ENCODE results near the gene RNF151.

RNF151 gene

GRCh38 chr16:1991588-1991947 is 24.9 kb downstream of the RNF151 start:
- no peak overlapping the region for H3K4ac ChIP-seq (ENCODE audit: low read depth in 1 of 2, low read length in 2 of 2)
- H2AFZ ChIP-seq (ENCODE audit: low read depth, low read length) = peak overlapping the region; percentile 56
- H2BK120ac ChIP-seq (ENCODE audit: low read depth, low read length) = no peak overlapping the region
- peaks cover 20 to 23% of the 10 kb centered on the region in 2 experiments for H3K36me3 ChIP-seq (ENCODE audit: control insufficient read depth in 1 of 2, insufficient read depth in 2 of 2, low read depth in 1 of 2, low read length in 2 of 2)
- H3K23ac ChIP-seq (ENCODE audit: low read length in 2 of 2) = no peak overlapping the region
- no peak overlapping the region for H2BK15ac ChIP-seq (ENCODE audit: low read depth, poor library complexity, severe bottlenecking)
- no peak for DNase-seq
- no peak overlapping the region for H3K27ac ChIP-seq (ENCODE audit: low read length, poor library complexity, severe bottlenecking)
- H3K79me1 ChIP-seq (replicated peaks; ENCODE audit: low read length, poor library complexity, severe bottlenecking) = peaks cover 5% of the 10 kb centered on the region
- H3K27me3 ChIP-seq (ENCODE audit: control insufficient read depth in 1 of 2, insufficient read depth in 1 of 2, low read length in 2 of 2) = peaks cover 27 to 34% of the 10 kb centered on the region in 2 experiments
- peak overlapping the region; percentile 72 for H3K4me2 ChIP-seq (ENCODE audit: low read length, poor library complexity, severe bottlenecking)
- peak overlapping the region; percentile 88 for H4K8ac ChIP-seq (ENCODE audit: low read length)
- peak overlapping the region; percentile 26 for H3K9ac ChIP-seq (ENCODE audit: low read length)
- no peak overlapping the region for H2BK5ac ChIP-seq (ENCODE audit: low read depth, low read length, poor library complexity, severe bottlenecking)
- H4K91ac ChIP-seq (ENCODE audit: low read length) = peak overlapping the region; percentile 75
- 30% methylated on average over 22 of the region's 22 CpGs for WGBS
- H3K9me3 ChIP-seq (ENCODE audit: control insufficient read depth, low read length) = no peaks in the 10 kb centered on the region
- peaks cover 40% of the 10 kb centered on the region for H3K4me1 ChIP-seq (ENCODE audit: control insufficient read depth, insufficient read depth, low read depth, low read length)
- no peak overlapping the region for H2AK5ac ChIP-seq (ENCODE audit: low read length, severe bottlenecking)
- H3K14ac ChIP-seq (ENCODE audit: low read length in 2 of 2) = peak overlapping the region in 1 of 2 experiments; percentile 44
- peak overlapping the region; percentile 67 to 79 for H3K18ac ChIP-seq (ENCODE audit: low read depth in 1 of 2, low read length in 2 of 2)
- H3K4me3 ChIP-seq (ENCODE audit: insufficient read depth in 1 of 2, low read depth in 1 of 2, low read length in 2 of 2) = peak overlapping the region; percentile 39 to 71
- no peak overlapping the region for H2BK12ac ChIP-seq (ENCODE audit: low read length in 2 of 2)

GRCh38 chr16:1991948-1992703 is 25.5 kb downstream of the RNF151 start:
- peak; percentile 87 for DNase-seq

GRCh38 chr16:1992704-1993317 is 26.2 kb downstream of the RNF151 start:
- H3K79me1 ChIP-seq (replicated peaks; ENCODE audit: low read length, poor library complexity, severe bottlenecking) = no peaks in the 10 kb centered on the region
- H4K91ac ChIP-seq (ENCODE audit: low read length) = peak overlapping the region; percentile 85
- H3K36me3 ChIP-seq (ENCODE audit: control insufficient read depth in 1 of 2, insufficient read depth in 2 of 2, low read depth in 1 of 2, low read length in 2 of 2) = peaks cover 23 to 26% of the 10 kb centered on the region in 2 experiments
- H3K14ac ChIP-seq (ENCODE audit: low read length in 2 of 2) = no peak overlapping the region
- DNase-seq = no peak
- H3K18ac ChIP-seq (ENCODE audit: low read depth in 1 of 2, low read length in 2 of 2) = peak overlapping the region; percentile 62 to 65
- 51% methylated on average over 48 of the region's 50 CpGs for WGBS
- H3K23ac ChIP-seq (ENCODE audit: low read length in 2 of 2) = peak overlapping the region in 1 of 2 experiments; percentile 3
- peaks cover 27 to 34% of the 10 kb centered on the region in 2 experiments for H3K27me3 ChIP-seq (ENCODE audit: control insufficient read depth in 1 of 2, insufficient read depth in 1 of 2, low read length in 2 of 2)
- no peaks in the 10 kb centered on the region for H3K9me3 ChIP-seq (ENCODE audit: control insufficient read depth, low read length)
- peak overlapping the region; percentile 8 for H2AFZ ChIP-seq (ENCODE audit: low read depth, low read length)
- H2BK5ac ChIP-seq (ENCODE audit: low read depth, low read length, poor library complexity, severe bottlenecking) = no peak overlapping the region
- H3K4me3 ChIP-seq (ENCODE audit: insufficient read depth in 1 of 2, low read depth in 1 of 2, low read length in 2 of 2) = peak overlapping the region; percentile 5 to 33
- peak overlapping the region in 1 of 2 experiments; percentile 23 for H2BK12ac ChIP-seq (ENCODE audit: low read length in 2 of 2)
- peaks cover 41% of the 10 kb centered on the region for H3K4me1 ChIP-seq (ENCODE audit: control insufficient read depth, insufficient read depth, low read depth, low read length)
- no peak overlapping the region for H3K27ac ChIP-seq (ENCODE audit: low read length, poor library complexity, severe bottlenecking)
- H3K4me2 ChIP-seq (ENCODE audit: low read length, poor library complexity, severe bottlenecking) = peak overlapping the region; percentile 31
- H2AK5ac ChIP-seq (ENCODE audit: low read length, severe bottlenecking) = no peak overlapping the region
- peak overlapping the region; percentile 47 for H4K8ac ChIP-seq (ENCODE audit: low read length)
- peak overlapping the region in 1 of 2 experiments; percentile 29 for H3K4ac ChIP-seq (ENCODE audit: low read depth in 1 of 2, low read length in 2 of 2)
- H2BK15ac ChIP-seq (ENCODE audit: low read depth, poor library complexity, severe bottlenecking) = peak overlapping the region; percentile 65
- no peak overlapping the region for H3K9ac ChIP-seq (ENCODE audit: low read length)
- no peak overlapping the region for H2BK120ac ChIP-seq (ENCODE audit: low read depth, low read length)

More at GRCh38 chr16:1991948-1992703, 25.5 kb downstream of the RNF151 start:
- Histone ChIP-seq H3K23ac (ENCODE audit: low read length in 2 of 2) (peak overlapping the region in 1 of 2 experiments; percentile 3), H2BK120ac (ENCODE audit: low read depth, low read length) (no peak overlapping the region), H3K27me3 (ENCODE audit: control insufficient read depth in 1 of 2, insufficient read depth in 1 of 2, low read length in 2 of 2) (peaks cover 27 to 34% of the 10 kb centered on the region in 2 experiments), H3K18ac (ENCODE audit: low read depth in 1 of 2, low read length in 2 of 2) (peak overlapping the region; percentile 67 to 79), H3K4me1 (ENCODE audit: control insufficient read depth, insufficient read depth, low read depth, low read length) (peaks cover 41% of the 10 kb centered on the region), H3K14ac (ENCODE audit: low read length in 2 of 2) (peak overlapping the region in 1 of 2 experiments; percentile 44), H4K8ac (ENCODE audit: low read length) (peak overlapping the region; percentile 88), H4K91ac (ENCODE audit: low read length) (peak overlapping the region; percentile 85), H3K79me1 (replicated peaks; ENCODE audit: low read length, poor library complexity, severe bottlenecking) (peaks cover 1% of the 10 kb centered on the region), H2AK5ac (ENCODE audit: low read length, severe bottlenecking) (no peak overlapping the region), H3K4me2 (ENCODE audit: low read length, poor library complexity, severe bottlenecking) (peak overlapping the region; percentile 72), H2BK5ac (ENCODE audit: low read depth, low read length, poor library complexity, severe bottlenecking) (no peak overlapping the region), H3K4me3 (ENCODE audit: insufficient read depth in 1 of 2, low read depth in 1 of 2, low read length in 2 of 2) (peak overlapping the region; percentile 39 to 71), H3K4ac (ENCODE audit: low read depth in 1 of 2, low read length in 2 of 2) (peak overlapping the region in 1 of 2 experiments; percentile 29), H3K36me3 (ENCODE audit: control insufficient read depth in 1 of 2, insufficient read depth in 2 of 2, low read depth in 1 of 2, low read length in 2 of 2) (peaks cover 20 to 23% of the 10 kb centered on the region in 2 experiments), H3K27ac (ENCODE audit: low read length, poor library complexity, severe bottlenecking) (no peak overlapping the region), H3K9ac (ENCODE audit: low read length) (peak overlapping the region; percentile 26), H2BK15ac (ENCODE audit: low read depth, poor library complexity, severe bottlenecking) (peak overlapping the region; percentile 73), H2AFZ (ENCODE audit: low read depth, low read length) (peak overlapping the region; percentile 56), H2BK12ac (ENCODE audit: low read length in 2 of 2) (peak overlapping the region in 1 of 2 experiments; percentile 23), H3K9me3 (ENCODE audit: control insufficient read depth, low read length) (no peaks in the 10 kb centered on the region)
- 6% methylated on average over 75 of the region's 96 CpGs for WGBS

GRCh38 chr16:1993731-1994131 is 27.1 kb downstream of the RNF151 start:
- H3K4me1 ChIP-seq (ENCODE audit: control insufficient read depth, insufficient read depth, low read depth, low read length) = peaks cover 41% of the 10 kb centered on the region
- no peak overlapping the region for H3K18ac ChIP-seq (ENCODE audit: low read depth in 1 of 2, low read length in 2 of 2)
- no peak overlapping the region for H3K4me3 ChIP-seq (ENCODE audit: insufficient read depth in 1 of 2, low read depth in 1 of 2, low read length in 2 of 2)
- H3K4ac ChIP-seq (ENCODE audit: low read depth in 1 of 2, low read length in 2 of 2) = no peak overlapping the region
- H2BK120ac ChIP-seq (ENCODE audit: low read depth, low read length) = no peak overlapping the region
- H3K27ac ChIP-seq (ENCODE audit: low read length, poor library complexity, severe bottlenecking) = no peak overlapping the region
- H4K91ac ChIP-seq (ENCODE audit: low read length) = no peak overlapping the region
- peaks cover 26 to 31% of the 10 kb centered on the region in 2 experiments for H3K36me3 ChIP-seq (ENCODE audit: control insufficient read depth in 1 of 2, insufficient read depth in 2 of 2, low read depth in 1 of 2, low read length in 2 of 2)
- no peak overlapping the region for H2AK5ac ChIP-seq (ENCODE audit: low read length, severe bottlenecking)
- H3K14ac ChIP-seq (ENCODE audit: low read length in 2 of 2) = no peak overlapping the region
- no peak overlapping the region for H2BK12ac ChIP-seq (ENCODE audit: low read length in 2 of 2)
- H2BK5ac ChIP-seq (ENCODE audit: low read depth, low read length, poor library complexity, severe bottlenecking) = no peak overlapping the region
- peaks cover 24 to 31% of the 10 kb centered on the region in 2 experiments for H3K27me3 ChIP-seq (ENCODE audit: control insufficient read depth in 1 of 2, insufficient read depth in 1 of 2, low read length in 2 of 2)
- H2BK15ac ChIP-seq (ENCODE audit: low read depth, poor library complexity, severe bottlenecking) = no peak overlapping the region
- no peak overlapping the region for H3K23ac ChIP-seq (ENCODE audit: low read length in 2 of 2)
- no peak overlapping the region for H2AFZ ChIP-seq (ENCODE audit: low read depth, low read length)
- no peak overlapping the region for H3K9ac ChIP-seq (ENCODE audit: low read length)
- no peaks in the 10 kb centered on the region for H3K79me1 ChIP-seq (replicated peaks; ENCODE audit: low read length, poor library complexity, severe bottlenecking)
- WGBS = 91% methylated on average over 1 of the region's 2 CpGs
- no peak overlapping the region for H4K8ac ChIP-seq (ENCODE audit: low read length)
- no peak overlapping the region for H3K4me2 ChIP-seq (ENCODE audit: low read length, poor library complexity, severe bottlenecking)
- peak; percentile 30 for DNase-seq
- no peaks in the 10 kb centered on the region for H3K9me3 ChIP-seq (ENCODE audit: control insufficient read depth, low read length)

Data from mesenchymal stem cell (in vitro differentiated cells and primary cell).